ENCODE data around the gene PLCXD3.
"Not testable (repeated sequence)": the region's sequence is repeated elsewhere in the genome, so short reads cannot be mapped to it uniquely, and the experiment has no call there.

Gene PLCXD3

GRCh38 chr5:41349846-41350245, 160.6 kb downstream of the PLCXD3 start:
- no peak for DNase-seq (ENCODE audit: low read depth in 2 of 2)

DNA sequence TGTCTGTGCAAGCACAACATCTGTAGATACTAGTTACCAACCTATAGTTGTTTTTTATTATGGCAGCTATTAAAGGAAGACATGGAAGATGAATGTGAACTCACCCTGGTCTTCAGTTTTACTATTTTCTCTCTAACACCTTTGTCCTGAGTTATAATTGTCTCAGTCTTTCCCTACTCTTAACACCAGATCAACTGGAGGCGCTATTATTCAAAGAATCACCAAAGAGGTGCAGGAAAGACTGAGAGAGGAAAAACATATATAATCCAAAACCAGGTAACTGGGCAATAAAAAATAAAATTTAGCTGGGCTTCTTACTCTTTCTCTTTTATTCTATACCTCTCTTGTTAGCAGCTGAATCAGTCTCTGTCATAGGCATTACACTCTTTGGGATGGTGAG, 162.8 kb downstream of the PLCXD3 start:
- DNase-seq (ENCODE audit: low read depth in 2 of 2), result no peak

- DNase-seq (ENCODE audit: low read depth in 2 of 2), result no peak
Observed at GRCh38 chr5:41346609-41347008, 163.8 kb downstream of the PLCXD3 start.

GRCh38 chr5:41345295-41345694, 165.1 kb downstream of the PLCXD3 start:
- no peak for DNase-seq (ENCODE audit: low read depth in 2 of 2)

- DNase-seq (ENCODE audit: low read depth in 2 of 2), result no peak
Observed at GRCh38 chr5:41339339-41339738, 171.1 kb downstream of the PLCXD3 start.

DNA sequence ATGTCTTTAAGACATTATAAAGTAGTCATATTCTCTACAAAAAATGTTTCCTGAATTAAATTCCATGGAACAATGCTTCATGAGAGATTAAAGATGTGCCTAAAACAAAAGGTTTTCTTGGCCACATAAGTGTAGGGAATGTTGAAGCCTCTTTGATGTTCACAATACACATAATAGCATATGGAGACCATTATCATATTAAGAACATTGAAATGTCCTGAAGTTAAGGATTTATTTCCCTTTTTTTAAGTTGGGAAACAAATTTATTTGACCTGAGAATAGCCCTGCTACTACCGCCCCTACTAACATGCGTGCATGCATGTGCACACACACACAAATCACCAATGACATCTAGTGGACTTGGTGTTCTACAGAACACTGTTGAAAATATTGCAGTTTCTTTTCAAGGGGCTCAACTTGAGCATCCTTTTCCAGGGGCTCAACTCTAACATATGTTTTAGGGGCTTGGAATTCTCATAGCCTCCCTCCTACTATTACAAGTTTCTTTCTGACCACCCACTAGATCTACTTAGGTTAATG, 172.2 kb downstream of the PLCXD3 start:
- no peak for DNase-seq (ENCODE audit: low read depth in 2 of 2)

GRCh38 chr5:41337724-41338123, 172.7 kb downstream of the PLCXD3 start:
- no peak for DNase-seq (ENCODE audit: low read depth in 2 of 2)

- DNase-seq (ENCODE audit: low read depth in 2 of 2), result no peak
Observed at GRCh38 chr5:41337216-41337615, 173.2 kb downstream of the PLCXD3 start.

- DNase-seq (ENCODE audit: low read depth in 2 of 2), result no peak
Observed at GRCh38 chr5:41336471-41336870, 173.9 kb downstream of the PLCXD3 start.

- no peak for DNase-seq (ENCODE audit: low read depth in 2 of 2)
Observed at GRCh38 chr5:41335596-41336181, 174.7 kb downstream of the PLCXD3 start.

DNA sequence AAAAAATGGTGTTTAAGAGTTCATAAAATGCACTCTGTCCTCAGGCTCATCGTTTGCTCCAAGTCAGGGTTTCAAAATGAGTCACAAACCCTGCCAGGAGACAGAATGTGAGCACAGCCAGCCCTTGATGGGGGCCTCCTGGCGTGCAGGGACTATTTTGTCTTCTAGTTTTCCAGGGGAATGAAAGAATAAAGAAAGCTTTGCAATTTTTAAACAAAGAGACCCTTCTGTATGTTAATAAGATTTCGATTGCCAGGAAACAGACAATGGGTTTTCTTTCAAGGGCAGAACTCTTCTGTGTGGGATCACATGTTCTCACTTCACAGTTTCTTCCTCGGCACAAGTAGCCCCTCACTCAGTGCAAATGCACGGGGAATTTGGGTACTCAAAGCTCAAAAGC, 175.6 kb downstream of the PLCXD3 start:
- DNase-seq (ENCODE audit: low read depth in 2 of 2), result no peak

- DNase-seq (ENCODE audit: low read depth in 2 of 2), result no peak
Observed at GRCh38 chr5:41334221-41334620, 176.2 kb downstream of the PLCXD3 start.

GRCh38 chr5:41325074-41325473, 185.3 kb downstream of the PLCXD3 start:
- DNase-seq (ENCODE audit: low read depth in 2 of 2), result no peak

DNA sequence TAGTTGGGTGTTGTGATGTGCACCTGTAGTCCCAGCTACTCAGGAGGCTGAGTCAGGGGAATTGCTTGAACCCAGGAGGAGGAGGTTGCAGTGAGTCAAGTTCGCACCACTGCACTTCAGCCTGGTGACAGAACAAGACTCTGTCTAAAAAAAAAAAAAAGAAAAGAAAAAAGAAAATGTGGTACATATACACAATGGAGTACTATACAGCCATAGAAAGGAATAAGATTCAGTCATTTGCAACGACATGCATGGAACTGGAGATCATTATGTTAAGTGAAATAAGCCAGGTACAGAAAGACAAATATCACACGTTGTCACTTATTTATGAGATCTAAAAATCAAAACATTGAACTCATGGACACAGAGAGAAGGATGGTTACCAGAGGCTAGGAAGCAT, 187.6 kb downstream of the PLCXD3 start:
- not testable (repeated sequence) for DNase-seq (ENCODE audit: low read depth in 2 of 2)

GRCh38 chr5:41312478-41313060, 197.8 kb downstream of the PLCXD3 start:
- no peak for DNase-seq (ENCODE audit: low read depth in 2 of 2)

- no peak for DNase-seq (ENCODE audit: low read depth in 2 of 2)
Observed at GRCh38 chr5:41312066-41312465, 198.3 kb downstream of the PLCXD3 start.

- DNase-seq (ENCODE audit: low read depth in 2 of 2), result no peak
Observed at GRCh38 chr5:41309275-41309674, 201.1 kb downstream of the PLCXD3 start.

DNA sequence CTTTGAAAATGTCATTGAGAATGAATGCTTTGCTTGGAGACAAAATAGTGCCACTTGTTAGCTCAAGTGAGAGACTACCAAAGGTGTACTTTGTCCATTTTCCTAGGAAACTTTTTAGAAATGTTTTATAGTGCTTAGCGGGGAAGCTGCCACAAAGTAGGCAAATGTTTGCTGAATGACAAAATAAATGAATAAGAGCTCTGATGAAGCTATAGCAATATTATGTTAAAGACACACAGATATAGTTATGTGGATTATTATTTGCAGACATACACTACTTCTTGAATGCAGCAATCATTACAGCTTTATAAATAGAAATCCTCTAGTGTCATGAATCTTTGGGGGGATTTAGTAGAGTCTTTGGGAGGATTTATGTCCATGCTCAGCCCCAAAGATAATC, 204.4 kb downstream of the PLCXD3 start:
- DNase-seq (ENCODE audit: low read depth in 2 of 2), result no peak

- no peak for DNase-seq (ENCODE audit: low read depth in 2 of 2)
Observed at GRCh38 chr5:41305056-41305455, 205.3 kb downstream of the PLCXD3 start.

DNA sequence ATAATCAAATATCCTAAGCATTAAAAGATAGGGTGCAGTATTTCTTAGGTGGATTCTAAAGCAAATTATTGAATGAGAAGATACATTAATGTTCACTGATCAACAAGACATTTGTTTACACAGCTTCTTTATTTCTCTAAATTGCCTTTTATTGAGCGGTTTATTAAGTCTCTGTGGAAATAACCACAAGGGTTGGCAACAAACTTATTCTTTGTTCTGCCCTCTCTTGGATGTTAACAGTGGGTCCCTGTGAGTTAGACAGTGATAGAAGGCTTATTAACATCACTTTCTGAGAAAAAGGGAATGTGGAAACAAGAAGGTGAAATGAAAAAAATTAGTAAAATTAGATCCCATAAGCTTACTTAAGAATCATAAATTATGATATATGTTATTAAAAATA, 214.3 kb downstream of the PLCXD3 start:
- no peak for DNase-seq (ENCODE audit: low read depth in 2 of 2)

DNA sequence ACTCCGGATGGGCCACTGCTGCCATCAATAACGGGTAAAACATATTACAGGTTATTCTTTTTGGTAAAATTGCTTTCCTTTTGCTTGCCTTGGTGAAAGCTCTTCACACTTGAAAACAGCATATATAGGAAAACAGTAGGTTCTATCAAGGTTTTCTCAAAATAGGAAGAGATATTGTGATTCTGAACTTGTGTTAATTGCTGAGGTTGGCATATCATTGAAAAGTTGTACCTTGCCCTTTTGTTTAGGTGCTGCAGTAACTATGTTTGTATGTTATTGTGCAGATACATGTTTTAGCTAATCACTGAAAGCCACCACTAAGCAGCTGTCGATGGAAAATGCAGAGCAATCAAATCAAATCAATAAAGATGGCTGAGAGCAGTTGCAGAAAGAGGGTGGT, 219.1 kb downstream of the PLCXD3 start:
- DNase-seq (ENCODE audit: low read depth in 2 of 2), result no peak

GRCh38 chr5:41290810-41291209, 219.6 kb downstream of the PLCXD3 start:
- no peak for DNase-seq (ENCODE audit: low read depth in 2 of 2)

GRCh38 chr5:41289970-41290464, 220.4 kb downstream of the PLCXD3 start:
- no peak for DNase-seq (ENCODE audit: low read depth in 2 of 2)

DNA sequence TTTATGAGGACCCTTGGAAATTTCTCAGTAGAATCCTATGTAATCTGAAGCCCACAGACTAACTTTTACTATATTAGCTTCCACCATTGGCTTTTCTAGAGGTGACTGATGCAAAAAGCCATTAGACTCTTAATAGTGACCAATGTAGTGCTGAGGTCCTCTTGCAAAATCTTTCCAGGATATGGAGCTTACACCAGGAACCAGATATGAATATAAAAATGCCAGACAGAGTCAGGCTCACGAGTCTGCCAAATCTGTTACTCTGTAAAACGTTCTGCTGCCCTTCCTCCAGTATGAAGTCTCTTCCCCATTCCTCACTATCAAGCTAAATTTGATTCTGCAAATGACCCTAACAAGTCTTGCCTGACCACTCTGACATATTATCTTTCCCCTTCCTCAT, 223.7 kb downstream of the PLCXD3 start:
- DNase-seq (ENCODE audit: low read depth in 2 of 2), result no peak

All from stimulated activated CD8-positive, alpha-beta memory T cell treated with anti-CD3 and anti-CD28 coated beads, Interleukin-2, amount 100 ng/mL, for 1 hour (primary cell).